ENCODE results near the gene SENP6.
"Not testable (repeated sequence)": the region's sequence is repeated elsewhere in the genome, so short reads cannot be mapped to it uniquely, and the experiment has no call there.

- not testable (repeated sequence) for TF ChIP-seq PATZ1 (CRISPR knock-in tag; IDR thresholded peaks at IDR 0.05; ENCODE audit: borderline replicate concordance); OSR1 (CRISPR knock-in tag; IDR thresholded peaks at IDR 0.05); ZFP30 (CRISPR knock-in tag; IDR thresholded peaks at IDR 0.05); CREB5 (CRISPR knock-in tag; IDR thresholded peaks at IDR 0.05; ENCODE audit: low read depth); ZC3H10 (CRISPR knock-in tag; IDR thresholded peaks at IDR 0.05); TOX (CRISPR knock-in tag; IDR thresholded peaks at IDR 0.05; ENCODE audit: borderline replicate concordance); ZNF70 (CRISPR knock-in tag; IDR thresholded peaks at IDR 0.05); RARB (CRISPR knock-in tag; IDR thresholded peaks at IDR 0.05); GLIS3 (CRISPR knock-in tag; IDR thresholded peaks at IDR 0.05); SNAI2 (CRISPR knock-in tag; IDR thresholded peaks at IDR 0.05)
- TF ChIP-seq, protein P1, sequence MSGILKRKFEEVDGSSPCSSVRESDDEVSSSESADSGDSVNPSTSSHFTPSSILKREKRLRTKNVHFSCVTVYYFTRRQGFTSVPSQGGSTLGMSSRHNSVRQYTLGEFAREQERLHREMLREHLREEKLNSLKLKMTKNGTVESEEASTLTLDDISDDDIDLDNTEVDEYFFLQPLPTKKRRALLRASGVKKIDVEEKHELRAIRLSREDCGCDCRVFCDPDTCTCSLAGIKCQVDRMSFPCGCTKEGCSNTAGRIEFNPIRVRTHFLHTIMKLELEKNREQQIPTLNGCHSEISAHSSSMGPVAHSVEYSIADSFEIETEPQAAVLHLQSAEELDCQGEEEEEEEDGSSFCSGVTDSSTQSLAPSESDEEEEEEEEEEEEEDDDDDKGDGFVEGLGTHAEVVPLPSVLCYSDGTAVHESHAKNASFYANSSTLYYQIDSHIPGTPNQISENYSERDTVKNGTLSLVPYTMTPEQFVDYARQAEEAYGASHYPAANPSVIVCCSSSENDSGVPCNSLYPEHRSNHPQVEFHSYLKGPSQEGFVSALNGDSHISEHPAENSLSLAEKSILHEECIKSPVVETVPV (CRISPR knock-in tag; IDR thresholded peaks at IDR 0.05), result not testable (repeated sequence)
Measured at GRCh38 chr6:75627708-75628107, 26.0 kb downstream of the SENP6 start.
